Loucy (cell line): ENCODE data around the gene CCDC39.

Experiments
- H2AFZ ChIP-seq: fragments of 200-600 bp; sonication (generic); 2 replicates; pipeline ENCODE4 v1.6.0; 2016; ENCODE audit warnings: antibody characterized with exemption, mild to moderate bottlenecking, low read length, moderate library complexity
- H3F3A ChIP-seq: fragments of 200-600 bp; 2 replicates; pipeline ENCODE4 v1.6.0; 2016; ENCODE audit warnings: antibody characterized with exemption, low read depth, mild to moderate bottlenecking
- H3K27me3 ChIP-seq: fragments of 200-600 bp; sonication (generic); 2 replicates; pipeline ENCODE4 v1.6.1; 2014; ENCODE audit warnings: low read length, mild to moderate bottlenecking; ENCODE audit not compliant: insufficient read depth, poor library complexity, severe bottlenecking
- H3K36me3 ChIP-seq: fragments of 200-600 bp; sonication (generic); 2 replicates; pipeline ENCODE4 v1.6.1; 2016; ENCODE audit warnings: low read length; ENCODE audit not compliant: insufficient read depth
- H3K4me1 ChIP-seq: fragments of 200-600 bp; sonication (generic); 2 replicates; pipeline ENCODE4 v1.5.1; 2014; ENCODE audit warnings: low read length, mild to moderate bottlenecking; ENCODE audit not compliant: insufficient read depth, poor library complexity, severe bottlenecking
- H3K4me2 ChIP-seq: fragments of 200-600 bp; sonication (generic); 2 replicates; pipeline ENCODE4 v1.6.0; 2014; ENCODE audit warnings: antibody characterized with exemption, low read length, low read depth, mild to moderate bottlenecking; ENCODE audit not compliant: poor library complexity, severe bottlenecking
- H3K4me3 ChIP-seq: fragments of 200-600 bp; sonication (generic); 2 replicates; pipeline ENCODE4 v1.5.1; 2014; ENCODE audit warnings: low read length, mild to moderate bottlenecking, mixed read lengths; ENCODE audit not compliant: poor library complexity, severe bottlenecking
- H3K79me2 ChIP-seq: fragments of 200-600 bp; sonication (generic); 2 replicates; pipeline ENCODE4 v1.6.1; 2014; ENCODE audit warnings: low read length; ENCODE audit not compliant: insufficient read depth
- H3K9ac ChIP-seq: fragments of 200-600 bp; sonication (generic); 2 replicates; pipeline ENCODE4 v1.6.0; 2014; ENCODE audit warnings: mild to moderate bottlenecking, low read depth, low read length, moderate library complexity; ENCODE audit not compliant: poor library complexity, severe bottlenecking
- H3K9me2 ChIP-seq: fragments of 200-600 bp; sonication (generic); replicated peaks from 2 replicates; pipeline ENCODE4 v1.6.1; 2016; ENCODE audit warnings: low read depth, low read length, mixed read lengths
- H3K9me3 ChIP-seq: fragments of 200-600 bp; sonication (generic); 2 replicates; pipeline ENCODE4 v1.6.1; 2014; ENCODE audit warnings: mild to moderate bottlenecking, antibody characterized with exemption, low read length, low read depth; ENCODE audit not compliant: insufficient read depth
- H4K20me1 ChIP-seq: fragments of 200-600 bp; sonication (generic); 2 replicates; pipeline ENCODE4 v1.6.0; 2014; ENCODE audit warnings: antibody characterized with exemption, low read length, mild to moderate bottlenecking; ENCODE audit not compliant: insufficient read depth, poor library complexity, severe bottlenecking
- CTCF ChIP-seq: fragments of 200-600 bp; sonication (generic); conservative IDR thresholded peaks from 2 replicates; pipeline ENCODE4 v1.5.1; 2014; ENCODE audit warnings: mild to moderate bottlenecking, antibody characterized with exemption, low read length
- EZH2phosphoT487 ChIP-seq: fragments of 200-600 bp; IDR thresholded peaks from 2 replicates; pipeline ENCODE4 v1.6.1; 2018; ENCODE audit warnings: antibody characterized with exemption, mild to moderate bottlenecking, moderate library complexity, borderline replicate concordance

The CCDC39 gene

DNA sequence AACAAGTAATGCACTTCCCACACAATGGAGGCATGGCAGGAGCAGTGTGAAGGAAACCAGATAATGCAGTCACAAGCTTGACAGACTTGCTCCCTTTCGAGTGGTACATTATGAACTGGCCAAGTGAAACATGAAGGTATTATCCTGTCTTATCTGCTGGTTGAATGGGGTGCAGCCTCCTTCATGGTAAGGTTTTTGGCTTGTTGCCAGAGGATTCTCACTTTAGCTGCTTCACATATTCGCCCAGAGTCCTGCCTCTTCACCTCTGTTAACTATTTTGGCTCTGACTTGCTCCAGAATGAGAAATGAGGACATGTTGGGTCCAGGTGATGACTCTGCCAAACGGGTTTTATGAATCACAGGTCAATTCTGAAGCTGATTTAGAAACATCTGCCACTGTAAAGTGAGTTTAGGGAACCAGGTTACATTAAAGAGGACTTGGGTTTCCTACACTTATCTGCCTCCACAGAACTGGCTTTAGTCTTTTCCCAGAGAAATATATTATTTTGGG is 19.5 kb upstream of the CCDC39 start:
- H3K36me3 ChIP-seq, result no peaks in the 10 kb centered on the region
- H3K4me2 ChIP-seq, result no peak overlapping the region
- no peaks in the 10 kb centered on the region for H3F3A ChIP-seq
- no peaks in the 10 kb centered on the region for H3K4me1 ChIP-seq
- H3K79me2 ChIP-seq, result no peaks in the 10 kb centered on the region
- TF ChIP-seq EZH2phosphoT487 (no peak), CTCF (no peak)
- H2AFZ ChIP-seq, result no peak overlapping the region
- H3K9me2 ChIP-seq, result no peaks in the 10 kb centered on the region
- H3K4me3 ChIP-seq, result no peak overlapping the region
- no peaks in the 10 kb centered on the region for H3K9me3 ChIP-seq
- no peaks in the 10 kb centered on the region for H3K27me3 ChIP-seq
- H4K20me1 ChIP-seq, result no peaks in the 10 kb centered on the region
- H3K9ac ChIP-seq, result no peak overlapping the region

DNA sequence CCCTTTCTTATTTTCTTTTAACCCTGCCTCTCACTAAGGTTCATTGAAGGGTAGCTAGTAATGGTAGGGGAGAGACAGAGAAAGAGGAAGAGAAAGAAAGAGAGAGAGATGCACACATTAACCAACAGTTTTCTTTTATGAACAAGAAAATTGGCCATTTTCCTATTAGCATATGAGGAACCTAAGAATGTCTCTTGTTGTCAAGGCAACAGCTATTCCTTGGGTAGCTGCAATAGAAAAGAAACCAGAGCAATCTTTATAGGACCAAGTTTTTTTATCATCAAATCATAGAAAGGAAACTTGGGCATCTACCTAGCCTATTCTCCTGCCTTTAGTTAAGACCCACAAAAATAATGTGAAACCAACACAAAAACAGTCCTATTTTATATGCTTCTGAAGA is 15.0 kb upstream of the CCDC39 start:
- no peak overlapping the region for H2AFZ ChIP-seq
- no peaks in the 10 kb centered on the region for H3K79me2 ChIP-seq
- H3F3A ChIP-seq, result no peaks in the 10 kb centered on the region
- H4K20me1 ChIP-seq, result no peaks in the 10 kb centered on the region
- H3K9ac ChIP-seq, result no peak overlapping the region
- no peaks in the 10 kb centered on the region for H3K9me2 ChIP-seq
- no peaks in the 10 kb centered on the region for H3K4me1 ChIP-seq
- no peak for TF ChIP-seq CTCF
- no peaks in the 10 kb centered on the region for H3K27me3 ChIP-seq
- no peak overlapping the region for H3K4me2 ChIP-seq
- no peak overlapping the region for H3K4me3 ChIP-seq
- H3K9me3 ChIP-seq, result no peaks in the 10 kb centered on the region
- H3K36me3 ChIP-seq, result no peaks in the 10 kb centered on the region

GRCh38 chr3:180693656-180694055 is 14.4 kb upstream of the CCDC39 start:
- Histone ChIP-seq H3K9ac (no peak overlapping the region), H3K4me1 (no peaks in the 10 kb centered on the region), H2AFZ (no peak overlapping the region), H3K9me2 (no peaks in the 10 kb centered on the region), H3K9me3 (no peaks in the 10 kb centered on the region), H3K36me3 (no peaks in the 10 kb centered on the region), H3K27me3 (no peaks in the 10 kb centered on the region), H3K4me3 (no peak overlapping the region), H3F3A (no peaks in the 10 kb centered on the region), H3K79me2 (no peaks in the 10 kb centered on the region), H3K4me2 (no peak overlapping the region), H4K20me1 (no peaks in the 10 kb centered on the region)
- TF ChIP-seq CTCF, result no peak
- no peak for TF ChIP-seq EZH2phosphoT487
